Endometrium (tissue), 2 donors: ENCODE measurements around the gene TBC1D22A.

Source experiments
- FAIRE-seq: peaks from 2 replicates; lab custom pipeline; 2012; peaks lifted over from hg19 to GRCh38; lab: Jason Lieb, UNC
- donor health status: control.
- donor health status: control.

TBC1D22A gene

GRCh38 chr22:47191671-47192650 is 429.5 kb downstream of the TBC1D22A start:
- no peak for FAIRE-seq

- FAIRE-seq: no peak
Observed at GRCh38 chr22:47192651-47193437, 430.4 kb downstream of the TBC1D22A start.

GRCh38 chr22:47193606-47194329 is 431.3 kb downstream of the TBC1D22A start:
- no peak for FAIRE-seq

GRCh38 chr22:47194476-47195155 is 432.2 kb downstream of the TBC1D22A start:
- FAIRE-seq: no peak

- no peak for FAIRE-seq
Observed at GRCh38 chr22:47195156-47195483, 432.7 kb downstream of the TBC1D22A start.

GRCh38 chr22:47195484-47196165 is 433.2 kb downstream of the TBC1D22A start:
- no peak for FAIRE-seq

GRCh38 chr22:47196166-47196849 is 433.9 kb downstream of the TBC1D22A start:
- no peak for FAIRE-seq

GRCh38 chr22:47196881-47197772 is 434.7 kb downstream of the TBC1D22A start:
- FAIRE-seq: no peak

- no peak for FAIRE-seq
Observed at GRCh38 chr22:47197773-47198500, 435.5 kb downstream of the TBC1D22A start.

- no peak for FAIRE-seq
Observed at GRCh38 chr22:47198801-47199251, 436.4 kb downstream of the TBC1D22A start.

GRCh38 chr22:47199261-47199978 is 437.0 kb downstream of the TBC1D22A start:
- FAIRE-seq: no peak

- FAIRE-seq: no peak
Observed at GRCh38 chr22:47199979-47200272, 437.5 kb downstream of the TBC1D22A start.

- FAIRE-seq: no peak
Observed at GRCh38 chr22:47200273-47201051, 438.0 kb downstream of the TBC1D22A start.

- no peak for FAIRE-seq
Observed at GRCh38 chr22:47201186-47201995, 438.9 kb downstream of the TBC1D22A start.

- no peak for FAIRE-seq
Observed at GRCh38 chr22:47201996-47202818, 439.8 kb downstream of the TBC1D22A start.
